HFFc6 (cell line): ENCODE results near the gene SLC51A. TPM values are rescaled to one million over a fixed set of nuclear protein-coding genes. Genes with fewer than 3 reads are reported as not detected.

Source experiments
- DNase-seq: peaks from one replicate; pipeline ENCODE4 v3.0.0-alpha.2; 2018
- H3K27ac Mint-ChIP-seq: 2 replicates; pipeline ENCODE4 v1.8.0; 2020; ENCODE audit warnings: mild to moderate bottlenecking, mixed read lengths
- H3K27me3 Mint-ChIP-seq: 2 replicates; pipeline ENCODE4 v1.8.0; 2021; ENCODE audit warnings: mild to moderate bottlenecking, moderate library complexity, mixed read lengths; ENCODE audit not compliant: insufficient read depth
- H3K36me3 Mint-ChIP-seq: 2 replicates; pipeline ENCODE4 v1.8.0; 2021; ENCODE audit warnings: low read depth, mixed read lengths
- H3K4me1 Mint-ChIP-seq: 2 replicates; pipeline ENCODE4 v1.8.0; 2020; ENCODE audit warnings: low read depth, mixed read lengths
- H3K4me3 Mint-ChIP-seq: 2 replicates; pipeline ENCODE4 v1.8.0; 2020; ENCODE audit warnings: mild to moderate bottlenecking, moderate library complexity, mixed read lengths
- H3K9me3 Mint-ChIP-seq: 2 replicates; pipeline ENCODE4 v1.8.0; 2020; ENCODE audit warnings: mild to moderate bottlenecking, mixed read lengths
- total RNA-seq, 6 experiments: library from RNA; stranded (reverse); fragmentation: NEBNext Ultra II Directional; extraction: Animal tissue kit (Norgen Biotek cat#: 25700); gene quantifications; 2 replicates in 1 of 6; 3 replicates in 5 of 6; pipeline ENCODE4 v1.2.3, GENCODE V29; 2021
- TF ChIP-seq, protein P1 (sequence below): fragments of 200-600 bp; sonication (generic); IDR thresholded peaks from 2 replicates; pipeline ENCODE4 v1.5.0; 2021; ENCODE audit warnings: antibody characterized with exemption, mild to moderate bottlenecking

Gene SLC51A
- total RNA-seq, 6 experiments from 2014 or later, result not detected

DNA sequence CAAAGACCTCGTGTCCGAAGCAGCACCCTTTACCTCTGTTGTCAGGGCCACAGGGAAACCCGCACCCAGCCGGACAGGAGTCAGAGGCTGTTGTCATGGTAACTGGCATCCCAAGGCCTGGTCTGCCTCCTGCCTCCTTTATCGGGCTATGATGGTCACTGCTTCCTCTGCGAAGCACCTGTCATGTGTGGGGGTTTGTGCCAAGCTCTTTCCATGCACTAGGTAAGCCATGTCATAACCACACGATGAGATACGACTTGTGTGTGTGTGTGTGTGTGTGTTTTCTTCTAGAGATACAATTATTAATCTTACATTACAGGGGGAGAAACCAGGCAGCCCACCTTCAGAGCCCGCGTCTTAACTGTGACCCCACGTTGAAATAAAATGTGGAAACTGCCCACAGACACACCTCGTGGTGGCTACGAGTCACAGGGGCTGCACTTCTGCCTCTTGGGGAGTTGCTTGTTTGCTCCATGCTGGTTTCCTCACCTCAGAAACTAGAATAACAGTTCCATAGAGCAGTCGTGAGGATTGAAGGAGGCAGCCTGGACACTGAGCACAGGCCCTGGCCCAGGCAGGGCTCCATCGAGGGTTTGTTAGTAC, 23.1 kb upstream of the SLC51A start:
- TF ChIP-seq, protein P1, sequence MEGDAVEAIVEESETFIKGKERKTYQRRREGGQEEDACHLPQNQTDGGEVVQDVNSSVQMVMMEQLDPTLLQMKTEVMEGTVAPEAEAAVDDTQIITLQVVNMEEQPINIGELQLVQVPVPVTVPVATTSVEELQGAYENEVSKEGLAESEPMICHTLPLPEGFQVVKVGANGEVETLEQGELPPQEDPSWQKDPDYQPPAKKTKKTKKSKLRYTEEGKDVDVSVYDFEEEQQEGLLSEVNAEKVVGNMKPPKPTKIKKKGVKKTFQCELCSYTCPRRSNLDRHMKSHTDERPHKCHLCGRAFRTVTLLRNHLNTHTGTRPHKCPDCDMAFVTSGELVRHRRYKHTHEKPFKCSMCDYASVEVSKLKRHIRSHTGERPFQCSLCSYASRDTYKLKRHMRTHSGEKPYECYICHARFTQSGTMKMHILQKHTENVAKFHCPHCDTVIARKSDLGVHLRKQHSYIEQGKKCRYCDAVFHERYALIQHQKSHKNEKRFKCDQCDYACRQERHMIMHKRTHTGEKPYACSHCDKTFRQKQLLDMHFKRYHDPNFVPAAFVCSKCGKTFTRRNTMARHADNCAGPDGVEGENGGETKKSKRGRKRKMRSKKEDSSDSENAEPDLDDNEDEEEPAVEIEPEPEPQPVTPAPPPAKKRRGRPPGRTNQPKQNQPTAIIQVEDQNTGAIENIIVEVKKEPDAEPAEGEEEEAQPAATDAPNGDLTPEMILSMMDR, result no peak
- H3K27ac Mint-ChIP-seq, result no peak overlapping the region
- H3K36me3 Mint-ChIP-seq, result no peaks in the 10 kb centered on the region
- H3K4me1 Mint-ChIP-seq, result no peaks in the 10 kb centered on the region
- H3K4me3 Mint-ChIP-seq, result no peak overlapping the region
- H3K9me3 Mint-ChIP-seq, result no peaks in the 10 kb centered on the region
- H3K27me3 Mint-ChIP-seq, result peaks cover 8% of the 10 kb centered on the region; the same call in 1 of the 2 replicates
- no peak for DNase-seq

GRCh38 chr3:196193736-196194541, 22.4 kb upstream of the SLC51A start:
- Mint-ChIP-seq H3K9me3 (no peaks in the 10 kb centered on the region), H3K4me1 (no peaks in the 10 kb centered on the region), H3K27ac (no peak overlapping the region), H3K36me3 (no peaks in the 10 kb centered on the region), H3K4me3 (no peak overlapping the region), H3K27me3 (peaks cover 8% of the 10 kb centered on the region; the same call in 1 of the 2 replicates)
- TF ChIP-seq, protein P1, result no peak
- no peak for DNase-seq

- no peak overlapping the region for H3K4me3 Mint-ChIP-seq
- DNase-seq, result no peak
- H3K9me3 Mint-ChIP-seq, result no peaks in the 10 kb centered on the region
- no peaks in the 10 kb centered on the region for H3K4me1 Mint-ChIP-seq
- H3K27ac Mint-ChIP-seq, result no peak overlapping the region
- no peaks in the 10 kb centered on the region for H3K36me3 Mint-ChIP-seq
- TF ChIP-seq, protein P1, result no peak
- H3K27me3 Mint-ChIP-seq, result peaks cover 8% of the 10 kb centered on the region; the same call in 1 of the 2 replicates
These were observed 21.8 kb upstream of the SLC51A start for GRCh38 chr3:196194542-196194915.

GRCh38 chr3:196195664-196196265, 20.6 kb upstream of the SLC51A start:
- no peaks in the 10 kb centered on the region for H3K36me3 Mint-ChIP-seq
- TF ChIP-seq, protein P1, result no peak
- no peak for DNase-seq
- H3K9me3 Mint-ChIP-seq, result no peaks in the 10 kb centered on the region
- H3K27ac Mint-ChIP-seq, result no peak overlapping the region
- H3K4me1 Mint-ChIP-seq, result no peaks in the 10 kb centered on the region
- H3K4me3 Mint-ChIP-seq, result no peak overlapping the region
- H3K27me3 Mint-ChIP-seq, result peaks cover 7% of the 10 kb centered on the region; the same call in 1 of the 2 replicates

DNA sequence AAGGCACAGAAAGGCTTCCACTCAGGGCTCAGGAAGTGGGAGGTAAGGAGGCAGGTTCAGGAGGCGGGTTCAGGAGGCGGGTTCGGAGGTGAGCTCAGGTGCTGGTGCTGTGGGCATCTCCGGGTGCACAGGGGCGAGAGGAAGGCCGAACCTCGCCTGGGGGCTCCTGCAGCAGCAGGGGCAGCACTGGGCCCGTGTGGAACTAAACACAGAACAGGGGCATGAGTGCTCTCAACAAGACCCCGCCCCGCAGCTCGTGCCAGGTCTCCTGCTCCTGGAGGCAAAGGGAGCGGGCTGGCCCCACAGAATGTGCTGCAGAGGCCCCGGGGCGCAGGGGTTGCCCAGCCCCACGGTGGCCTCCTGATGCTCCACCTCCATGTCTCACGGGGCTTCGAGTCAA, 18.8 kb upstream of the SLC51A start:
- no peak for DNase-seq
- Mint-ChIP-seq H3K4me3 (no peak overlapping the region), H3K36me3 (no peaks in the 10 kb centered on the region), H3K9me3 (no peaks in the 10 kb centered on the region), H3K27me3 (peaks cover 4% of the 10 kb centered on the region), H3K4me1 (peaks cover 5% of the 10 kb centered on the region), H3K27ac (no peak overlapping the region)
- TF ChIP-seq, protein P1, result no peak
